Activated T-helper 1 cell treated with anti-CD3 and anti-CD28 coated beads, Interleukin-2, amount 50 U/mL, for 16 hours (primary cell): ENCODE results near the gene VSNL1.

Experiments
- DNase-seq, 2 donors: peaks; one replicate each; pipeline ENCODE4 v3.0.0-alpha.2; 2020; ENCODE audit warnings: low read depth in 1 of 2, low spot score in 1 of 2

VSNL1 gene

DNA sequence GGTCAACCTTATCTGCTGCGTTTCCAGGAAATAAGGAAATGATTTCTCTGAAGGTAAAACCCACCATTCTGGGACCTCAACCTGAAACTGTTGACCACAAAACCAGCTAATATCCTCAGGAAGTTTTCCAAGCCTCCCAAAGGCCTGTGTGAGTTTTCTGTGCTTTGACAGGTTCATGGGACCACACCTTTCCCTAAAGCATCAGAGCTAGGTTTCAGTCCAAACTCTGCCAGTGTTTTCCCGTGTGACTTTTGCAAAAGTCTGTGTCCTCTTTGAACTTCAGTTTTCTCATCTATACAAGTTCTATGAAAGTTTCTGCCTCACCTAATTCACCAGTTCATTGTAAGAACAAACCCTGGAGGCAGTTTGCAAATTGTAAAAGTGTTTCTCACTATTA is 39.8 kb downstream of the VSNL1 start:
- no peak for DNase-seq

DNA sequence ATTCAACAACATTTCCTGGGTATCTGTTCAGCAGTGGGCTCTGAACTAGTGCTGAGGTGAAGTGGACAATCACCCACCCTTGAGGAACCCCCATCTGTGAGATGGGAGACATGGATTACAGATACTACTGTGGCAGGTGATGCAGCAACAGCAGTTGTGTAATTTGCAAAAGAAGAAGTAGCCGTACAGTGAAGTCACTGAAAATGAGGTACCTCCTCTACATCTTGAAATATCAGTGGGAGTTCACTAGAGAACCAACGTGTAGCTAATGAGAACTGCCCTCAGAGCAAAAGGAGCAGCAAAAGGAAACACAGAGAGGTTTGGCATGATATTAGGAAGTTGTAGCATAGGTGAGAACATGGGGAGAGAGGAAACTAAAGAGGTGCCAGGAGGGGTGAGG is 41.3 kb downstream of the VSNL1 start:
- no peak for DNase-seq

DNA sequence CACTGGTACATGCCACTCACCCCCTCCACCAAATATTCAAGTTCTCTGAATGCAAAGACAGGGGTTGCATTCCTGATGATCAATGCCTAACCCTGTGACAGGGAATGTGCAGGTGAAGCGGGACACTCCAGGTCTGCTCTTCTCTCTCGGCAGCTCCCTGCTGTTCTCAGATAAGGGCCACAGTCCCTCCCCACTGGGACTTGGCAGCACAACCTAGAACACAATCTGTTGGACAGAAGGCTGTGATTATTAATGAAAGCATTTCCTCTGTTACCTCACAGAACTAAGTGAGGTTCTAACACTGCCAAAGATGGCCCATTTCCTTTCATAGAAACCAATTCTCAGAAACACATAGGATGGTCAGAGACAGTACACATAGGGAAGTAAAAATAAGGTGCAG is 42.7 kb downstream of the VSNL1 start:
- DNase-seq = no peak

DNA sequence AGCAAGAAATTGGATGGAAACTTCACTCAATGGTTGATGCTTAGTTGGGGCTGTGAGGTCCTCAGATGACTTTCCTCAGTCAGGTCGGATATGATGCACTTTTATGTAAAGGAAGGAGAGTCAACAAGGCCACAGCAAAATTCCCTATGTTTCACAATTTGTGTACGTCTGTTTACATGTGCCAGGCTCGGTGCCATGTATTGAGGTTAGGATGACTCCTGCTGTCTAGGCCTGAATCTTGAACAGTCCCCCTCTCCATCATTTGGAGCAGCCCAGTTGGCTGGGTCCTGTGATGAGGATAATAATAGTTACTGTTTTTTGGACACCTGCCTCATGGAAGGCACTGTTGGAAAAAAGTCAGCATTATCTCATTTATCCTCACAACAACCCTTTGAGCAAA is 43.1 kb downstream of the VSNL1 start:
- DNase-seq = no peak

DNA sequence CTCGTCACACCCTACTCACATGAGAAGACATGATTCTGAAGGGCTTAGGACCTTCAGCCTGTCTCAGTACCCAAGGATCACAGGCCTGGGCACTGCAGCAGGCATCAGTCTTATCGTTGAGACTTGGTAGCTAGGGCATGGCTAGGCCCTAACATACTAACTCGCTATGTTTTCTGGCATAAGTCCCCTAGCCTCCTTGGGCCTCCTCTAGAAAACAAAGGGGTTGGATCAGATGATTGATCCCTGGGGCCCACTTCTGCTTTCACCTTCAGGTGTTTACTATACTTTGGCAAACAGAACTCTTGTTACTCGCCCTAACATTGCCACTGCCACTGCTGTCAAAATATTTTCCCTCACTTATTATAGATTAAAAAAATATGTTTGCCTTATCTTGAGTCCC is 44.2 kb downstream of the VSNL1 start:
- DNase-seq = no peak

DNA sequence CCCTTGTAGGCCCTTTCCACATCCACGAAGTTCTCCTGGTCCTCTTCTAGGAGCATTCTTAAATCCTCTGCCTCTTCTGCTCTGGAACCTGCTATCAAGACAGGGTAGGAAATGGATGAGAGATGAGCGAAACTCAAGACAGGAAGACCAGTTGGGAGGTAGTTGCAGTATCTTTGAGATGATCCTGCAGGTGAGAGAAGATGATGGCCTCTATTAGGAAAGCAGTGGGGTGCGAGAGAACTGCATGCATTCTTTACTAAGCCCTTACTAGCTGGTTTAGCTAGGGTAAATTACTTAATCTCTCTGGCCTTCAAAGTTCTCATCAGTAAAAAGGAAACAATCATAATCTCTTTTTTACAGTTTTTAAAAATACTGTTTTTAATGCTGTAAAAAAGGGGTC is 47.0 kb downstream of the VSNL1 start:
- DNase-seq = no peak

DNA sequence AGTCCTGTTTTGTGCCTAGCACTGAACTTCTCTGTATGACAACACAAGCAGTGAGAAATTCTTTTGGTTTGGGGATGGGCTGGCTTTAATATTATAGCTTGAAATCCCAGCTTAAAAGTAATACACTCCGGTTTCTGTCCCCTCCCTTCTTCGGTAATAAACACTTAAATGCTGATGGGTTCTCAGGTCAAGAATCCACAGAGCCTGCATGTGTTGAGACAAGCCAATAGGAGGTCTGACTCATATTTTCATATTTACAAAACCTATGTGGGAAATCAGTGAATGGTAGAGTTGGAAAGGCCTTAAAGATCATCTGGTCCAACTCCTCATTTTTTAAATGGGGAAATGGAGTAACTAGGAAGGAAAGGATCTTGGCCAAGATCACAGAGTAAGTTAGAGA is 47.5 kb downstream of the VSNL1 start:
- DNase-seq = no peak

DNA sequence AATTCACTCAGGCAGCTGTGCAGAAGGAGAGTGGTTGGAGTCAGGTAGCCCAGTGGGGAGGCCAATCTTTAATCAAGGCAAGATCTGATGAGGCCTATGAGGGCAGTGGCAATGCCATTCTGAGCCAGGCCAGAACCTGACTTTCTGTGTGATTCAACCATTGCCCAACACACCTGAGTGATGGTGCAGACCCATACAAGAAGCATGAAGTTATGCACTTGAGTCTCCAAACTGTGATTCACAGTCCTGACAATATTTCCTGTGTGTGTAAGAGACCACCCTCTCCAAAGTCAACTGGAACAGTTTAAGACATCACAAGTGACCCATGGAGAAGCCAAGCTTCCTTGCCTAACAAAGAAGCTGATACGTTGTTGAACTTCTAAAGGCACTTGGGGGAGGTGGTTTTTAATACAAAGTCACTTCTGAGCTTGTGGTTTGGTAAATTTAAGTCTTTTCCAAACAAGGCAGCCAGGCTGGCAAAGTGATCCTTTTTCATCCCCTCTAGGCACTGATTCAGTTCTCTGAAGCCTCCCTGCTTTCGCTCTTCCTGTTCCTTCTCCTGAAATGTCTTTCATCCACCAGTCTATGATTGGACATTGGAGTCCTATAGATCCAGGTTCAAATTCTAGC is 49.0 kb downstream of the VSNL1 start:
- no peak for DNase-seq

DNA sequence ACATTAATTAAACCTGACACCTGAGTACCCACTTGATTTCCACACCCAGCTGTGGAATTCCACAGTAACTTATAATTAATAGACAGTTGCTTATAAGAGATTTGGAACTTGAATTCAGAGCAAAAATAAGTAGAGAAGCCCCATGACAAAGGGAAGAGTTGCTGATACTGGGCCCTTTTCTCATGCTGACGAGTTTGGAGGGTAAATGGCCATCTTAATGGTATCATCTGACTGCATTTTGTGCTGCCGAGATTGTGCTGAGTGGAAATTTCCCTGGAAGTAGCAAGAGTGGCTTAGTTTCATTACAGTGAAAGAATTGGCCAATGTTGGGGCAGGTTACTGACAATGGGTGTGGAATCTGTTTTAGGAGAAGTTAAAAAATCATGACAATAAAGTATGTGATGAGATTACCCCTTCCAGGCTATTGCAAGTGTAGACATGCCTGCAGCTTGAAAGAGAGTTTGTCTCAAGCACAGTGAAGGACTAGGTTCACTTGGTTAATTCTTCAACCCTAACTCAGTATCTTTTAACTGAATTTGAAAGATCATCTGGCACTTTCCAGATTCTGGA is 49.9 kb downstream of the VSNL1 start:
- no peak for DNase-seq

DNA sequence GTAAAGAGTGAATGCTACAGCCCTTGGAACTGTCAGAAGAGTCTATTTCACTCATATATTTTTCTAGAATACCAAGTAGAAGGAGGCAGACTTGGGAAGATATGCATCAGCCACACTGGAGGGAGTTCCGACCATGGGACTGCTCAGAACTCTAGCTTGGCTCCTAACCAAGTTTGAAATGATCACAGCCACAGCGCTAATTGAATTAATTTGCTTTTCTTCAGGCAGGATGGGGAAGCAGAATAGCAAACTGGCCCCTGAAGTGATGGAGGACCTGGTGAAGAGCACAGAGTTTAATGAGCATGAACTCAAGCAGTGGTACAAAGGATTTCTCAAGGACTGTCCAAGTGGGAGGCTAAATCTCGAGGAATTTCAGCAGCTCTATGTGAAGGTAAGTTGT is 51.4 kb downstream of the VSNL1 start:
- no peak for DNase-seq

DNA sequence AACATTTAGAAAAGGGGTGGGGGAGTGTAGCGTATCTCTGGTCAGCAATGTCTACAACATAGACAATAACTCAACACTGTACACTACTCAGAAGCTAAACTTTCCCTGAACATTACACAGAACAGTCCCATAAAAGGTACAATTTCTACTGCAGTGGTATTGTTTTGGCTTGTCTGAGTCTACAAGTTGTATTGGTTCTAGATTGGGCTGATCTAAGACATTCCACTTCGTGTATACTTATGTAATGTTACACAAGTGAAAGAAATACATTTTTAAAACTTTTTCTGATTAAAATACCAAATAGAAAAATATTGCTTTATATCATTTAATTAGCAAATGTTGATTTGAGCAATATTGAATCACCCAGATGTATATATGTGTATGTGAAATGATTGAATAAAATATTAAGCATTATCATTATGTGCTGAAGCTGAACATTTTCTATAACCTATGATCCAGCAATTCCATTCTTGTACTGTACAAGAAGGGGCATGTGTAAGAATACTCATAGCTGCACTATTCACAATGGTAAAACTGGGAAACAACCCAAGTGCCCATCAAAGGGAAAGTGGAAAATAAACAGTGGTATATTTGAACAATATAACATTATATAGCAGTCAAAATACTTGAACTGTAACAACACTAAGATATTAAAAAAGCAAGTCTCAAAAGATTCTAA is 52.4 kb downstream of the VSNL1 start:
- DNase-seq = no peak

DNA sequence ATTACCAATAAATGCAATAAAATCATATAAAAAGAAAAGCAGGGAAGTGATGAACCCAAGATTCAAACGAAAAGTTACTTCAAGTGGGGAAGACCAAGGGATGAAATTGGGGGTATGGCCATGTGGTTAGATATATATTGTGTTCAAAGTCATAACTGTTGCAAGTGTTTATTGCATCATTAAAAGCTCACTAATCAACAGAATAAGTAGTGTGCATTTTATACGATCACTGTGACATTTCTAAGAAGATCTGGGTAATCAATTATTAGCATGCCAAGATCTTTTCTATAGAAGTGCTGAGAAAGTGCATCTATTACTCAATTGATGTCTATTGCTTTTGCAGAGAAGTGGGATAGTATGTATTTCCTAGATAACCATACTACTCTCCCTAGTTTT is 52.9 kb downstream of the VSNL1 start:
- no peak for DNase-seq

DNA sequence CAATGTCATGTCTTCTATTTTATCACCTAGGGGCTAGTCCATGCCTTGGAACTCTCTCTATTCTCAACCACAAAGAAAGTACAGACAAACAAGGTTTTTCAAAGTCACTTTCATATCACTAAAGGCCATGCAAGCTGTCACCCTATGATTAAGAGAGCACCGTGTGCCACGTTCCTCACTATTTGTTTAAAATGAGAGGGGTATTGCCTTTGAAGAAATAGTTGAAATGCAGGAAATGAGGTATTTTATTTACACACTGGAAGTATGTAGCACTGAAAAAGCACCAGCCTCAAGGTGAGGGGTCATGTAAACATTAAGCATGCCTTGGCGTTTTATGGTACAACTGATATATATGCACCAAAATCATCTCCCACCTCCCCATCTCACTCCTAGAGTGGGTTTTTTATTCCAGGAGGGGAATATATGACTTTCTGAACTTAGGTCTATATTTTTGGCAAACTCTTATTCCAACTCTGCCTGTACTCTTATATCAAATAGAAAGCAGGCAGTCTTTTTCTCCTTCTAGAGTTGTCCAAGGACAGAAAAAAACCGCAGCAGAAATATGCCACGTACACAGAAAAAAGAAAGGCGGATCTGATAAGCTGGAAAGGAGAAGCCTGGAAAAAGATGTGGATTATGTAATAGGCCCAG is 53.5 kb downstream of the VSNL1 start:
- no peak for DNase-seq

DNA sequence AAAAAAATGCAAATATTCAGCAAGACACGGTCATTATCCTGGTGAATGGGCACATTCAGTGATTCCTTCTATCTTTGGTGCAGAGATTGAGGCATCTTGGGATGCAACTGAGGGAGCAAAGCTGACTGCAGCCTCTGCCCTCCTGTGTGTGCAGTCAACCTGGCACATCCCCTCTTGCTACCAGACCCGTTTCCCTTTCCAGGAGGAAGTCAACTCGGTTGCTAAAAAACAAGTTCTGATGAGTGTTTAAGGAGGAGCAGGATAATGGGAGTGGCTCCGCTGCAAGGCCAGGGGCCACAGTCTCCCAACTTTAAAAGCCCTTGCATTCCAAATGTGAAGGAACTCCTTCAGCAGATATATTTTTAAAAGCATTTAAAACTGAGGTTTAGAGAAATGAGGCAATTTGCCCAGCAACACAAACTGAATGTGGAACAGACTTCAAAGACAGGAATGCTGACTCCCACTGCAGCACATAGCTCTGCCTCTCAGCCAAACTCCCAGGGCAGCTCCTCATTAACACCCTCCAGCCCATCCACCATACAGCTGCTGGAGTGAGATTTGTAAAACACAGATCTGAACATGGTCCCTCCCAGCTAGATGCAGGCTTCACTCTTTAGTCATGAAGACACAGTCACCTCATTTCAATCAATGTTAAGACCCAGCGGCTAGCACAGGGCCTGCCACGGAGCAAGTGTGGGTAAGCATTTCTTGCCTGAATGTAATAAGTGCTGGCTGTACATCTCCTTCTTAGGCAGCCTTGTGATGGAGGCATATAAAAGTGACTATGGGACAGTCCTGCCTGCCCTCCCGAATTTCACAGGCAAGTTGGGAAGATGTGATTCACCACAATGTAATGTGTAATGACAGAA is 54.3 kb downstream of the VSNL1 start:
- no peak for DNase-seq

DNA sequence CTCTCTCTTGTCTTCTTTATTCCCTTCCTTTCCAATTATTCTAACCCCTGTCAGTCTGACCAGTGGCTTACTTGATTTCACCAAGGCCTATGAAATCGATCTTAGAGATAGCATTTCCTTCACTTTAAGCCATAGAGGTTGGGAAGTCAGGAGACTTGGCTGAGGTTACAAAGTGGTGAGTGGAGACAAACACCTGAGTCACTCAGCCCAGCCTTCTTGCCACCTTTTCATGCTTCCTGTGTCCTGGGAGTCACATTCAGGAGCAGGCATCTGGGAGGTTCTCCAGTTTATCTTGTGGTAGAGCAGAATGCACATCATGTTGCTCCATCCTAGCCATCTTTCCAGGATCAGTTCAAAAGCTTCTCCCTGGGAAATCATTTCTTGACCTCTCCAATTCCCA is 59.1 kb downstream of the VSNL1 start:
- DNase-seq = no peak

DNA sequence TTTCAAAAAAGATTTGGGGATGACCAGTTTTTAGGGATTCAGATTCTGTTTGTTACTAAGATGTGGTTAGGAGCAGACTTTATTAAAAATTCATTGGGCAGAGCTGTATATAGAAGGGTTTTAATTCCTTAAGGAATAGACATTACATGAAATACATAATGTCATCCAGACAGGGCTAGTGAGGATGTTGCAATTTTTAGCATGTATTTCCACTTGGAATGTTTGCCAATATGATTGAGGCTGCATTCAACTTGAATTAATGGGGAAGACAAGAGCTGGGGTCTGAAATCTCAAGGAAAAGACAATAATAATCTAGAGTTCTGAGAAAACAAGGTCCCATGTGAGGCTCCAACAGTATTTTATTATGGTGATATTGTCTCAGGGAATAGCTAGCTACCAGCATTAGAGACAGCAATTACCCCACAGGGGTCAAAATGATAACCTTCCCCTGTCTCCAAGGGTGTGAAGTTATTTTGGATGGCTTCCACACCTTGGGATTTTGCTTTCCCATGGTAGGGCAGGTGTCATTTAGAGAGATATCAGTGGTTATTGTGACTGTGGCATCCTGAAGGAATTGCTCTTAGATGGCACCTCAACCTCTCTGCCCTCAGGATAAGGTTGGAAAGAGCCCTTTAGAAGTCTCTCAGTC is 60.2 kb downstream of the VSNL1 start:
- no peak for DNase-seq

DNA sequence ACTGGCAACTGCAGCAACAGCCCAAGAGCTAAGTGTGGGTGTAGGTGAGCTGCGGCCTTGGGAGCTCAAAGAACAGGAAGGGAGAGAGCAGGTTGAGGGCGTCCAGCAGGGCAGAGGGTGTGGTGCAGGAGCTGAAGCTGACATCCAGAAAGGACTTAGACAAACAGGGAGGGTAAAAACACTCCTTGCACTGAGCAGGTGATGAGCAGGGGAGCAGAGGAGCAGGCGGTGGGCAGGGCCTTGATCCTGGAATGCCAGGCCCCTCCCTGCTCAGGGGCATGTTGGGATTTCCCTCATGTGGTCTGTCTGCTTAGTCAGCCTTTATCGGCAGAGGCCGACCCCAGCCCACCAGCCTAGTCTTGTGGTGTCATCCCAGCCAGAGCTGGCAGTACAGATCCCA is 63.6 kb downstream of the VSNL1 start:
- DNase-seq = no peak

DNA sequence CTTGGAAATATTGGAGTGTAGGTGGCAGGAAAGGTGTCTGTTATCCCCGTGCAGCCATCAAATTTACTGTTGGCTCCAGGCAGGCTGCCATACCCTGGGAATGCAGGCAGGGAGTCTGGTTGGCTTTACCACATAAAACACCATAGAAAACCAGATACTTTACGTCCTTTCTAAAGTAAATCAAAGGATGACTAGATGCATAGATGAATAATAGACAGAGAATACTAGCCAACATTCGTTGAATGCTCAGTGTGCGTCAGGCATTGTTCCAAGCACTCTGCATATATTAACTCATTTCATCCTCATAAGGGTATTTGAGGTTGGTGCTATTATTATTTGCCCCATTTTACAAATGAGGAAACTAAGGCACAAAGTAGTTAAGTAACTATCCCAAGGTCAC is 65.2 kb downstream of the VSNL1 start:
- no peak for DNase-seq

DNA sequence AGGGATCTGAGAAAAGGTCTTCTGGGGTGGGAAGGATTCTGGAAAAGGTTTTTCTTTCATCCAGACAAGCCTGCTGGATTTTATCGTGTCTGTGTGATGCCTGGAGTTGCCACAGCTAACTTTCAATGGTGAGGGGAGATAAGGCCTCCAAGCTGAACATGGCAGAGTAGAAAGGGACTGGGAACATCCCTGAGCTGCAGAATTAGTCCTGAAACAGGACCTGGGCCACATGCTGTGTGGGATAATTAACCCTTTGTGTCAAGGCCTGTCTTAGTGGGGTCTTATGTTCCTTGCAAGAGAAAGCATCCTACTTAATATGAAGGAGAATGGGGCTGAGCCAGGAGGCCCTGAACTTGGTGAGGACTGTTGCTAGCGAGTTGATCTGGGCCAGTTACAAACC is 66.4 kb downstream of the VSNL1 start:
- DNase-seq = no peak

DNA sequence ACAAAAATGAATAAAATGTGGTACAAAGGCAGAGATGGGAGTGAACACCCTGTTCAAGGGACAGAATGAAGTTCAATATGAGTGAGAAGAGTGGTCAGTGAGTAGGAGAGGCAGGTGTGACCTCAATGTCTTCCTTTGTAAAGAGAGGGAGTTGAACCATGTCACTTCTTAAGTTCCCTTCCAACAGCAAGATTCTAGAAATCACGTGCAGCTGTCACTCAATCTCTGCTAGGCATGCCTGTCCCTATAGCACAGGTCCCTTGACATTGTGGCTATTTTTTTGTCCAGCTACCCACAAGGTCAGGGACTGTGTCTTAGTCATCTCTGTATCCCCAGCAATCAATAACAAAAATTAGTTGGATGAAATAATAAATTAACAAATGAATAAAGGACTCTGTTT is 66.9 kb downstream of the VSNL1 start:
- no peak for DNase-seq

DNA sequence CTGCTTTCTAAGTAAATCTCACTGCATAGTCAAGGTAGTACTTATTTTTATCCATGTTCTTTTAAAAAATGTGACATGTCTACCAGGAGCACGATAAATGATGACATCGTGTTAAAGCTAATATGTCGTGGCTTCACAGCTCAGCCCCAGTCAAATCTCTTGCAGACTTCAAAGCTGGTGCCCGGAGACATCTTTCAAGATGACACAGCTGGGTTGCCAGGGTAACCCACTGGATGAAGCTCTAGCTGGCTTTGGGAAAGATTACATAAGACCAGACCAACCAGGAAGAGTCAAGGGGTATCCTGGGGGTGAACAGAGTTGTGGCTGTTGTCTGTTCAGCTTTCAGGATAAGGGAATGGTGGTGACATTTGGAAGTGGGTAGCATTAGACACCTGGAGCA is 67.8 kb downstream of the VSNL1 start:
- DNase-seq = no peak
